ENCODE measurements around the gene TTYH3. TPM values are rescaled to one million over a fixed set of nuclear protein-coding genes. Genes with fewer than 3 reads are reported as not detected.

TTYH3 gene
- total RNA-seq, 1 experiment from 2014 or later: 178 TPM

DNA sequence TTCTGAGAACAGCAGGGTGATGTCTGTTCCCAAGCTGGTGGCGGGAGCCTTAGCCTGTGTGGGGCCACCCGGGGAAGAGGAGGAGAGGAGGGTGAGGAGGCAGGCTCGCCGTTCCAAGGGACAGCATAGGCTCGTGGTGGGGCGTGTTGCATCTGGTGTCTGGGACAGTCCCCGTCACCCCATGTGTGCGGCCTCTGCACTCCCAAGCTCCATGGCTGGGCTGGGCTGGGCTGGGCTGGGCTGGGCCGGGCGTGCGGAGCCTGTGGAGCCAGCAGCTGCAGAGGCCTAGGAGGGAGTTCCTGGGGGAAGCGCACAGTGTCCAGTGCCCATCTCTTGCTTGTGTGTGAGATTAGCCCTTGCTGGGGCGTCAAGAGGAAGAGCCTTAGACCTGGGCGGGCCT, 20.9 kb upstream of the TTYH3 start:
- TF ChIP-seq USF1 (CRISPR knock-in tag; IDR thresholded peaks at IDR 0.05) (no peak), FOXP4 (CRISPR knock-in tag; IDR thresholded peaks at IDR 0.05) (no peak), HMGXB4 (CRISPR knock-in tag; IDR thresholded peaks at IDR 0.05) (no peak), OVOL2 (CRISPR knock-in tag; IDR thresholded peaks at IDR 0.05; ENCODE audit: borderline replicate concordance) (no peak), JUN (CRISPR knock-in tag; IDR thresholded peaks at IDR 0.05) (no peak), RORB (CRISPR knock-in tag; IDR thresholded peaks at IDR 0.05) (no peak), NFYB (CRISPR knock-in tag; conservative IDR thresholded peaks at IDR 0.05; ENCODE audit: low read depth) (no peak), MXD4 (CRISPR knock-in tag; IDR thresholded peaks at IDR 0.05; ENCODE audit: borderline replicate concordance) (no peak), ZNF263 (CRISPR knock-in tag; IDR thresholded peaks at IDR 0.05; ENCODE audit: low read depth) (no peak), ZBTB43 (CRISPR knock-in tag; IDR thresholded peaks at IDR 0.05) (no peak)
- TF ChIP-seq, protein P1, sequence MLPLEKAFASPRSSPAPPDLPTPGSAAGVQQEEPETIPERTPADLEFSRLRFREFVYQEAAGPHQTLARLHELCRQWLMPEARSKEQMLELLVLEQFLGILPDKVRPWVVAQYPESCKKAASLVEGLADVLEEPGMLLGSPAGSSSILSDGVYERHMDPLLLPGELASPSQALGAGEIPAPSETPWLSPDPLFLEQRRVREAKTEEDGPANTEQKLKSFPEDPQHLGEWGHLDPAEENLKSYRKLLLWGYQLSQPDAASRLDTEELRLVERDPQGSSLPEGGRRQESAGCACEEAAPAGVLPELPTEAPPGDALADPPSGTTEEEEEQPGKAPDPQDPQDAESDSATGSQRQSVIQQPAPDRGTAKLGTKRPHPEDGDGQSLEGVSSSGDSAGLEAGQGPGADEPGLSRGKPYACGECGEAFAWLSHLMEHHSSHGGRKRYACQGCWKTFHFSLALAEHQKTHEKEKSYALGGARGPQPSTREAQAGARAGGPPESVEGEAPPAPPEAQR (CRISPR knock-in tag; IDR thresholded peaks at IDR 0.05): no peak
- Mint-ChIP-seq H3K36me3 (no peaks in the 10 kb centered on the region), H3K9me3 (no peaks in the 10 kb centered on the region), H3K4me1 (peaks cover 20% of the 10 kb centered on the region), H3K27ac (peak overlapping the region; percentile 30), H3K27me3 (ENCODE audit: low read depth) (no peaks in the 10 kb centered on the region), H3K4me3 (no peak overlapping the region)
- CTCF ChIA-PET: interaction anchor here (0.6 to 3.9 kb wide), 12 partner anchors 11 to 160 kb away, joined by 3 to 27 read pairs (median 6); partner anchors contain the start of gene TTYH3
- POLR2A ChIA-PET: no interaction called here
- no peak for ATAC-seq
- DNase-seq (ENCODE audit: low spot score): no peak

DNA sequence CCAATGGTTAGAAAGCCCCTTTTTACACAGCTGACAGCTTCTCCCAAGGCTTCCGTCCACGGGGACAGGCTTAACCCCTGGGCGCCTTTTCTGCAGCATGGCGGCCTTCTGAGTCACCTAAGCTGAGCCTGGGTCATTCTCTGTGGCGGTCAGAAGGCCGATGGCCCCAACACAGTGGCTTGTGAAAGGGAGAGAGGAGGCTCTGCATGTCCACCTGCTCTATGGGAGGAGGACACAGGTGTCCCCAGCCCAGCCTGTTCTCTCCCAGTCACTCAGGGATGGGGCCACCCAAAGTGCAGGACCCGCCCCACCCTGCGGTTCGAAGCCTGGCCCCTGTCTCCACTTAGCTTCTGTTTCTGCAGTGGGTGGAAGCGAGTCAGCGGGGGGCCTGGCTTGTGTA, 20.4 kb upstream of the TTYH3 start:
- ChIA-PET CTCF (interaction anchor here (0.5 to 3.9 kb wide), 14 partner anchors 10 to 160 kb away, joined by 3 to 27 read pairs (median 4); partner anchors contain the start of gene TTYH3), POLR2A (no interaction called here)
- DNase-seq (ENCODE audit: low spot score) (no peak), ATAC-seq (no peak)
- Mint-ChIP-seq H3K4me1 (peaks cover 21% of the 10 kb centered on the region), H3K4me3 (no peak overlapping the region), H3K27me3 (ENCODE audit: low read depth) (no peaks in the 10 kb centered on the region), H3K27ac (no peak overlapping the region), H3K36me3 (no peaks in the 10 kb centered on the region), H3K9me3 (no peaks in the 10 kb centered on the region)
- TF ChIP-seq PRRX2 (CRISPR knock-in tag; IDR thresholded peaks at IDR 0.05) (no peak), ATF2 (CRISPR knock-in tag; IDR thresholded peaks at IDR 0.05; ENCODE audit: borderline replicate concordance, low read depth) (no peak), NR2C2 (CRISPR knock-in tag; IDR thresholded peaks at IDR 0.05) (no peak), NFATC4 (CRISPR knock-in tag; IDR thresholded peaks at IDR 0.05) (no peak), ZNF396 (CRISPR knock-in tag; IDR thresholded peaks at IDR 0.05; ENCODE audit: borderline replicate concordance) (no peak)
- TF ChIP-seq, protein P2, sequence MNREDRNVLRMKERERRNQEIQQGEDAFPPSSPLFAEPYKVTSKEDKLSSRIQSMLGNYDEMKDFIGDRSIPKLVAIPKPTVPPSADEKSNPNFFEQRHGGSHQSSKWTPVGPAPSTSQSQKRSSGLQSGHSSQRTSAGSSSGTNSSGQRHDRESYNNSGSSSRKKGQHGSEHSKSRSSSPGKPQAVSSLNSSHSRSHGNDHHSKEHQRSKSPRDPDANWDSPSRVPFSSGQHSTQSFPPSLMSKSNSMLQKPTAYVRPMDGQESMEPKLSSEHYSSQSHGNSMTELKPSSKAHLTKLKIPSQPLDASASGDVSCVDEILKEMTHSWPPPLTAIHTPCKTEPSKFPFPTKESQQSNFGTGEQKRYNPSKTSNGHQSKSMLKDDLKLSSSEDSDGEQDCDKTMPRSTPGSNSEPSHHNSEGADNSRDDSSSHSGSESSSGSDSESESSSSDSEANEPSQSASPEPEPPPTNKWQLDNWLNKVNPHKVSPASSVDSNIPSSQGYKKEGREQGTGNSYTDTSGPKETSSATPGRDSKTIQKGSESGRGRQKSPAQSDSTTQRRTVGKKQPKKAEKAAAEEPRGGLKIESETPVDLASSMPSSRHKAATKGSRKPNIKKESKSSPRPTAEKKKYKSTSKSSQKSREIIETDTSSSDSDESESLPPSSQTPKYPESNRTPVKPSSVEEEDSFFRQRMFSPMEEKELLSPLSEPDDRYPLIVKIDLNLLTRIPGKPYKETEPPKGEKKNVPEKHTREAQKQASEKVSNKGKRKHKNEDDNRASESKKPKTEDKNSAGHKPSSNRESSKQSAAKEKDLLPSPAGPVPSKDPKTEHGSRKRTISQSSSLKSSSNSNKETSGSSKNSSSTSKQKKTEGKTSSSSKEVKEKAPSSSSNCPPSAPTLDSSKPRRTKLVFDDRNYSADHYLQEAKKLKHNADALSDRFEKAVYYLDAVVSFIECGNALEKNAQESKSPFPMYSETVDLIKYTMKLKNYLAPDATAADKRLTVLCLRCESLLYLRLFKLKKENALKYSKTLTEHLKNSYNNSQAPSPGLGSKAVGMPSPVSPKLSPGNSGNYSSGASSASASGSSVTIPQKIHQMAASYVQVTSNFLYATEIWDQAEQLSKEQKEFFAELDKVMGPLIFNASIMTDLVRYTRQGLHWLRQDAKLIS (CRISPR knock-in tag; IDR thresholded peaks at IDR 0.05; ENCODE audit: borderline replicate concordance): no peak
- TF ChIP-seq, protein P3, sequence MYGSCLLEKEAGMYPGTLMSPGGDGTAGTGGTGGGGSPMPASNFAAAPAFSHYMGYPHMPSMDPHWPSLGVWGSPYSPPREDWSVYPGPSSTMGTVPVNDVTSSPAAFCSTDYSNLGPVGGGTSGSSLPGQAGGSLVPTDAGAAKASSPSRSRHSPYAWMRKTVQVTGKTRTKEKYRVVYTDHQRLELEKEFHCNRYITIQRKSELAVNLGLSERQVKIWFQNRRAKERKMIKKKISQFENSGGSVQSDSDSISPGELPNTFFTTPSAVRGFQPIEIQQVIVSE (CRISPR knock-in tag; IDR thresholded peaks at IDR 0.05; ENCODE audit: borderline replicate concordance): no peak
- TF ChIP-seq, protein P4, sequence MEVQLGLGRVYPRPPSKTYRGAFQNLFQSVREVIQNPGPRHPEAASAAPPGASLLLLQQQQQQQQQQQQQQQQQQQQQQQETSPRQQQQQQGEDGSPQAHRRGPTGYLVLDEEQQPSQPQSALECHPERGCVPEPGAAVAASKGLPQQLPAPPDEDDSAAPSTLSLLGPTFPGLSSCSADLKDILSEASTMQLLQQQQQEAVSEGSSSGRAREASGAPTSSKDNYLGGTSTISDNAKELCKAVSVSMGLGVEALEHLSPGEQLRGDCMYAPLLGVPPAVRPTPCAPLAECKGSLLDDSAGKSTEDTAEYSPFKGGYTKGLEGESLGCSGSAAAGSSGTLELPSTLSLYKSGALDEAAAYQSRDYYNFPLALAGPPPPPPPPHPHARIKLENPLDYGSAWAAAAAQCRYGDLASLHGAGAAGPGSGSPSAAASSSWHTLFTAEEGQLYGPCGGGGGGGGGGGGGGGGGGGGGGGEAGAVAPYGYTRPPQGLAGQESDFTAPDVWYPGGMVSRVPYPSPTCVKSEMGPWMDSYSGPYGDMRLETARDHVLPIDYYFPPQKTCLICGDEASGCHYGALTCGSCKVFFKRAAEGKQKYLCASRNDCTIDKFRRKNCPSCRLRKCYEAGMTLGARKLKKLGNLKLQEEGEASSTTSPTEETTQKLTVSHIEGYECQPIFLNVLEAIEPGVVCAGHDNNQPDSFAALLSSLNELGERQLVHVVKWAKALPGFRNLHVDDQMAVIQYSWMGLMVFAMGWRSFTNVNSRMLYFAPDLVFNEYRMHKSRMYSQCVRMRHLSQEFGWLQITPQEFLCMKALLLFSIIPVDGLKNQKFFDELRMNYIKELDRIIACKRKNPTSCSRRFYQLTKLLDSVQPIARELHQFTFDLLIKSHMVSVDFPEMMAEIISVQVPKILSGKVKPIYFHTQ (CRISPR knock-in tag; IDR thresholded peaks at IDR 0.05): no peak
